IMR-90 (cell line): Measurements from ENCODE around the gene SRGAP3. TPM values are rescaled to one million over a fixed set of nuclear protein-coding genes. Genes with fewer than 3 reads are reported as not detected.

Experiments
- ATAC-seq: fragments of 200-7000 bp; cut with Tn5 transposase; 2 replicates; pipeline ENCODE4 v1.9.1; 2020; ENCODE audit warnings: low read depth, mild to moderate bottlenecking, moderate library complexity
- BruUV-seq: library from RNA; stranded (reverse); fragments of 400-500 nt; replicated peaks from 2 replicates; lab custom pipeline; 2021; lab: Mats Ljungman, UMichigan
- CTCF ChIA-PET: fragments of 300-600 bp; formaldehyde crosslinking; extraction: SDS; loops from one replicate; lab custom pipeline; 2021; ENCODE audit warnings: antibody characterized with exemption; lab: Yijun Ruan, JAX
- POLR2A ChIA-PET: fragments of 300-600 bp; sonication (Branson Sonifier 250); formaldehyde crosslinking; loops from one replicate; lab custom pipeline; 2022; ENCODE audit warnings: antibody characterized with exemption; ENCODE audit not compliant: unreplicated experiment; lab: Charles Lee
- DNase-seq: peaks from one replicate; pipeline ENCODE4 v3.0.0; 2013
- H2AFZ ChIP-seq: replicated peaks from 2 replicates; pipeline ENCODE3; 2013; ENCODE audit warnings: low read length, mild to moderate bottlenecking; ENCODE audit not compliant: poor library complexity
- H2AK5ac ChIP-seq: 2 replicates; pipeline ENCODE4 v1.6.1; 2013; ENCODE audit warnings: low read depth, low read length, inconsistent platforms
- H2AK9ac ChIP-seq: replicated peaks from 2 replicates; pipeline ENCODE3; 2013; ENCODE audit warnings: mild to moderate bottlenecking, low read depth, low read length, moderate library complexity; ENCODE audit not compliant: poor library complexity
- H2BK120ac ChIP-seq: 2 replicates; pipeline ENCODE4 v1.6.1; 2013; ENCODE audit warnings: low read depth, low read length, inconsistent platforms
- H2BK15ac ChIP-seq: 3 replicates; pipeline ENCODE4 v1.6.1; 2013; ENCODE audit warnings: low read depth, low read length, inconsistent platforms
- H2BK20ac ChIP-seq: 2 replicates; pipeline ENCODE4 v1.6.1; 2013; ENCODE audit warnings: low read depth, mild to moderate bottlenecking, inconsistent platforms, low read length, moderate library complexity
- H2BK5ac ChIP-seq: 2 replicates; pipeline ENCODE4 v1.6.1; 2013; ENCODE audit warnings: mild to moderate bottlenecking, low read depth, low read length, inconsistent platforms; ENCODE audit not compliant: poor library complexity, severe bottlenecking
- H3K14ac ChIP-seq: replicated peaks from 2 replicates; pipeline ENCODE4 v1.6.1; 2013; ENCODE audit warnings: low read depth, low read length, inconsistent platforms
- H3K18ac ChIP-seq: 2 replicates; pipeline ENCODE4 v1.6.1; 2013; ENCODE audit warnings: low read depth, low read length, control low read depth
- H3K23ac ChIP-seq: 2 replicates; pipeline ENCODE4 v1.6.1; 2013; ENCODE audit warnings: low read depth, low read length, inconsistent platforms
- H3K27ac ChIP-seq: 2 replicates; pipeline ENCODE4 v1.5.1; 2013; ENCODE audit warnings: mild to moderate bottlenecking, control low read depth, low read length; ENCODE audit not compliant: insufficient read depth
- H3K27me3 ChIP-seq: 2 replicates; pipeline ENCODE4 v1.6.1; 2013; ENCODE audit warnings: low read length; ENCODE audit not compliant: control insufficient read depth, insufficient read depth
- H3K36me3 ChIP-seq: 2 replicates; pipeline ENCODE4 v1.6.1; 2013; ENCODE audit warnings: low read length, mixed read lengths; ENCODE audit not compliant: control insufficient read depth, insufficient read depth
- H3K4ac ChIP-seq: 2 replicates; pipeline ENCODE4 v1.6.1; 2013; ENCODE audit warnings: low read depth, low read length, inconsistent platforms
- H3K4me1 ChIP-seq: 2 replicates; pipeline ENCODE4 v1.6.1; 2013; ENCODE audit warnings: low read length, mixed read lengths; ENCODE audit not compliant: control insufficient read depth, insufficient read depth
- H3K4me2 ChIP-seq: 2 replicates; pipeline ENCODE4 v1.6.1; 2013; ENCODE audit warnings: low read depth, mild to moderate bottlenecking, control low read depth, low read length, moderate library complexity
- H3K4me3 ChIP-seq: 2 replicates; pipeline ENCODE4 v1.5.1; 2013; ENCODE audit warnings: low read depth, mild to moderate bottlenecking, control low read depth, low read length, moderate library complexity; ENCODE audit not compliant: insufficient read depth
- H3K56ac ChIP-seq: 2 replicates; pipeline ENCODE4 v1.6.1; 2013; ENCODE audit warnings: low read length, inconsistent platforms; ENCODE audit not compliant: insufficient read depth; ENCODE audit errors: extremely low read depth
- H3K79me1 ChIP-seq, 2 experiments: 2 replicates each; pipeline ENCODE4 v1.6.1; 2013; ENCODE audit warnings: low read length in 2 of 2, inconsistent platforms in 1 of 2, low read depth in 1 of 2
- H3K9ac ChIP-seq: 2 replicates; pipeline ENCODE4 v1.6.1; 2013; ENCODE audit warnings: low read depth, low read length, control low read depth
- H3K9me1 ChIP-seq: 2 replicates; pipeline ENCODE4 v1.6.1; 2013; ENCODE audit warnings: low read length, inconsistent platforms; ENCODE audit not compliant: insufficient read depth
- H3K9me3 ChIP-seq: 2 replicates; pipeline ENCODE4 v1.6.1; 2013; ENCODE audit warnings: low read length; ENCODE audit not compliant: control insufficient read depth, insufficient read depth
- H4K20me1 ChIP-seq: 2 replicates; pipeline ENCODE4 v1.6.1; 2013; ENCODE audit warnings: low read length, inconsistent platforms; ENCODE audit not compliant: insufficient read depth
- H4K5ac ChIP-seq: 2 replicates; pipeline ENCODE4 v1.6.1; 2013; ENCODE audit warnings: mild to moderate bottlenecking, low read depth, low read length, control low read depth
- H4K8ac ChIP-seq, 2 experiments: 2 replicates each; pipeline ENCODE4 v1.6.1; 2013; ENCODE audit warnings: low read depth in 2 of 2, low read length in 2 of 2, control low read depth in 1 of 2, inconsistent platforms in 1 of 2
- H4K91ac ChIP-seq: 2 replicates; pipeline ENCODE4 v1.6.1; 2013; ENCODE audit warnings: low read depth, low read length, inconsistent platforms; ENCODE audit not compliant: insufficient read depth
- BHLHE40 ChIP-seq: fragments of 150-350 bp; IDR thresholded peaks from 2 replicates; pipeline ENCODE4 v1.6.1; 2016; ENCODE audit warnings: mild to moderate bottlenecking, low read depth, low read length
- FOS ChIP-seq: fragments of 150-350 bp; IDR thresholded peaks from 2 replicates; pipeline ENCODE4 v1.6.1; 2016; ENCODE audit warnings: low read depth, low read length
- MAZ ChIP-seq: IDR thresholded peaks from 2 replicates; pipeline ENCODE4 v1.6.1; 2012; ENCODE audit warnings: low read depth, mild to moderate bottlenecking, low read length, improper control_type of control experiment, moderate library complexity, borderline replicate concordance
- RAD21 ChIP-seq: IDR thresholded peaks from 2 replicates; pipeline ENCODE4 v1.6.1; 2012; ENCODE audit warnings: low read length, improper control_type of control experiment
- WGBS, 2 experiments: methylation state at CpG; one replicate each; pipeline versions ENCODE4 v1.1.5 to v1.1.7; 2013; ENCODE audit warnings: missing lambda C conversion rate in 2 of 2; ENCODE audit not compliant: insufficient read length in 1 of 2; ENCODE audit errors: extremely low coverage in 2 of 2; 5-methylcytosine and 5-hydroxymethylcytosine counted together
- dilution Hi-C: fragments of 300-500 bp; cut with HindIII; formaldehyde crosslinking; loops from one replicate; pipeline ENCODE4 v1.14.3; 2018; ENCODE audit warnings: low sequenced_read_pairs; ENCODE audit not compliant: unreplicated experiment
- in situ Hi-C: fragments of 300-500 bp; cut with MboI; formaldehyde crosslinking; loops from 3 replicates; pipeline ENCODE4 v1.14.3; 2019; ENCODE audit warnings: low sequenced_read_pairs, inconsistent platforms, mixed read lengths
- intact Hi-C: fragments of 100-400 bp; cut with micrococcal nuclease; formaldehyde crosslinking; loops from 2 replicates; pipeline ENCODE4 v1.10.0; 2022
- polyA plus RNA-seq, 3 experiments: library from polyadenylated mRNA; depleted of rRNA; stranded (reverse); fragments of >200 nt; gene quantifications; 2 replicates each; pipeline ENCODE4 v1.2.3, GENCODE V29; 2012; ENCODE audit warnings: low replicate concordance in 1 of 3
- total RNA-seq: library from RNA; depleted of rRNA; stranded (reverse); fragments of >200 nt; gene quantifications from 2 replicates; pipeline ENCODE4 v1.2.3, GENCODE V29; 2012
- TF ChIP-seq, protein P1 (sequence below): fragments of 150-350 bp; IDR thresholded peaks from 2 replicates; pipeline ENCODE4 v1.6.1; 2017; ENCODE audit warnings: mild to moderate bottlenecking, antibody characterized with exemption, low read length, low read depth

SRGAP3 gene
- total and polyA plus RNA-seq, 2 of the 4 experiments (the other 2 are of a cell fraction) = 0.68 to 1.4 TPM

DNA sequence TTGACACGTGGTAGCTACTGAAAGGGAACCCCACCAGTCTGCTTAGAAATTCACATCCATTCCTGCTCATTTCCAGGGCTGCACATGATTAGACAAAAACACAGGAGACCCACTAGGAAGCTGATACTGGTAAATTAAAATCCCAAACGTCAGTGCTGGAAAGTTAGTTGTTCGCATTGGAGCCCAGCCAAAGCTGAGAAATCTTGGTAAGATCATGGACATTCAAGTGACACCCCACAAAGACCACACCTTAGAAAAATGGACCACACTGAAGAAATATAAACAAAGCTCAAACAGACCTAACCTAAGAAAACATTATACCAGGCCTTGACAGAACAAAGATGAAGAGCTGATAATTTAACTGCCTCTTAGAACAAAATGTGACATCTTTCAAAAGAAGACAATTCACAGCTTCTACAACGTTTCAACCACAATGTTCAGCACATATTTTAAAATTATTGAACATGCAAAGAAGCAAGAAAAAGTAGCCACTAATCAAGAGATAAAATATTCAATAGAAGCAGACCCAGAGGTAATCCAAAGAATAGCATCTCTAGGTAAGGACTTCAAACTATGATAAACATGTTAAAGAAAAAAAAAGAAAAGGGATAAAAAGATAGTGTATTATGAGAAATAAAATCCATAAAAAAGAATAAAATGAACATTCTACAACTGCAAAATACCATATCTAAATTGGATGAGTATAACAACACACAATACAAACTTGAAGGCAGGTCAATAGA, 306.5 kb downstream of the SRGAP3 start:
- Histone ChIP-seq H3K27me3 (no peaks in the 10 kb centered on the region), H3K79me1 (peaks cover 9 to 10% of the 10 kb centered on the region in 2 experiments; a peak in 3 of 4 replicates), H3K4me3 (no peak overlapping the region), H3K23ac (no peak overlapping the region), H2AK5ac (no peak overlapping the region), H3K4ac (no peak overlapping the region), H2AK9ac (no peak overlapping the region), H3K18ac (no peak overlapping the region), H3K9me1 (no peaks in the 10 kb centered on the region), H3K9me3 (no peaks in the 10 kb centered on the region; the same call in 1 of the 2 replicates), H2AFZ (no peak overlapping the region), H3K14ac (no peak overlapping the region), H2BK15ac (no peak overlapping the region), H3K27ac (no peak overlapping the region), H2BK5ac (no peak overlapping the region), H3K56ac (no peak overlapping the region), H2BK20ac (no peak overlapping the region), H2BK120ac (no peak overlapping the region), H4K8ac (no peak overlapping the region), H4K20me1 (no peaks in the 10 kb centered on the region), H3K4me1 (peaks cover 2% of the 10 kb centered on the region; the same call in 1 of the 2 replicates), H4K5ac (no peak overlapping the region), H4K91ac (no peak overlapping the region), H3K36me3 (peaks cover 6% of the 10 kb centered on the region), H3K4me2 (no peak overlapping the region), H3K9ac (no peak overlapping the region)
- DNase-seq (no peak), ATAC-seq (no peak)
- in situ Hi-C loops (no loop called here), intact Hi-C loops (no loop called here), dilution Hi-C loops (no loop called here)
- CTCF ChIA-PET = interaction anchor here (1.6 kb wide), 1 partner anchor 12 kb away, joined by 3 read pairs; no protein-coding TSS in a partner anchor
- BruUV-seq = no TSS peak
- TF ChIP-seq MAZ (no peak), FOS (no peak), RAD21 (no peak), BHLHE40 (no peak)
- TF ChIP-seq, protein P1, sequence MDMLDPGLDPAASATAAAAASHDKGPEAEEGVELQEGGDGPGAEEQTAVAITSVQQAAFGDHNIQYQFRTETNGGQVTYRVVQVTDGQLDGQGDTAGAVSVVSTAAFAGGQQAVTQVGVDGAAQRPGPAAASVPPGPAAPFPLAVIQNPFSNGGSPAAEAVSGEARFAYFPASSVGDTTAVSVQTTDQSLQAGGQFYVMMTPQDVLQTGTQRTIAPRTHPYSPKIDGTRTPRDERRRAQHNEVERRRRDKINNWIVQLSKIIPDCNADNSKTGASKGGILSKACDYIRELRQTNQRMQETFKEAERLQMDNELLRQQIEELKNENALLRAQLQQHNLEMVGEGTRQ = no peak
- WGBS, 2 experiments = no CpG with 5 or more reads among the region's 4 CpGs
- POLR2A ChIA-PET = no interaction called here
